HepG2 (cell line): Measurements from ENCODE around the gene PATL2. TPM values are rescaled to one million over a fixed set of nuclear protein-coding genes. Genes with fewer than 3 reads are reported as not detected.
A peak's percentile ranks its signal among the peaks of the same experiment; 100 is the strongest.

ENCODE experiments used
- ATF7-NPFF ChIP-seq: sonication (generic); formaldehyde crosslinking; IDR thresholded peaks from 2 replicates; pipeline ENCODE4 v1.8.1; 2023; ENCODE audit warnings: mild to moderate bottlenecking, low read depth, missing genetic modification reagents, moderate library complexity
- CBX2 ChIP-seq, 2 experiments: fragments of 200-600 bp in 1 of 2; sonication (generic); formaldehyde crosslinking in 1 of 2; IDR thresholded peaks; 2 replicates each; pipeline versions ENCODE4 v1.7.0 to v1.8.1; 2018 to 2022; ENCODE audit warnings: low read depth in 2 of 2, low read length in 1 of 2, mild to moderate bottlenecking in 1 of 2, missing genetic modification reagents in 1 of 2
- CENPX ChIP-seq: sonication (generic); formaldehyde crosslinking; IDR thresholded peaks from 2 replicates; pipeline ENCODE4 v1.9.0; 2021; ENCODE audit warnings: mild to moderate bottlenecking, missing genetic modification reagents, moderate library complexity
- DNMT1 ChIP-seq: sonication (generic); formaldehyde crosslinking; IDR thresholded peaks from 2 replicates; pipeline ENCODE4 v1.5.1; 2020; ENCODE audit warnings: mild to moderate bottlenecking, missing genetic modification reagents
- ETV6 ChIP-seq: sonication (generic); formaldehyde crosslinking; conservative IDR thresholded peaks from 2 replicates; pipeline ENCODE4 v1.4.0; 2020; ENCODE audit warnings: missing genetic modification reagents
- MTF1 ChIP-seq: sonication (generic); formaldehyde crosslinking; IDR thresholded peaks from 2 replicates; pipeline ENCODE4 v1.5.0; 2020; ENCODE audit warnings: missing genetic modification reagents
- NCOA5 ChIP-seq: sonication (generic); formaldehyde crosslinking; IDR thresholded peaks from 2 replicates; pipeline ENCODE4 v1.4.0; 2020; ENCODE audit warnings: missing genetic modification reagents
- NFRKB ChIP-seq: fragments of 450-650 bp; IDR thresholded peaks from 2 replicates; pipeline ENCODE4 v1.6.1; 2017
- PCBP2 ChIP-seq: fragments of 200-400 bp; formaldehyde crosslinking; optimal IDR thresholded peaks from 2 replicates; pipeline ENCODE3; 2018; ENCODE audit warnings: low read length, low read depth; ENCODE audit not compliant: poor library complexity, severe bottlenecking
- PTBP1 ChIP-seq: fragments of 200-400 bp; formaldehyde crosslinking; IDR thresholded peaks from 2 replicates; pipeline ENCODE4 v1.6.1; 2018; ENCODE audit warnings: low read length, low read depth; ENCODE audit not compliant: poor library complexity, severe bottlenecking
- SIX4 ChIP-seq: sonication (generic); formaldehyde crosslinking; IDR thresholded peaks from 2 replicates; pipeline ENCODE4 v1.4.0; 2020; ENCODE audit warnings: missing genetic modification reagents
- SMAD3 ChIP-seq: sonication (generic); formaldehyde crosslinking; IDR thresholded peaks from 2 replicates; pipeline ENCODE4 v1.4.0; 2020; ENCODE audit warnings: missing genetic modification reagents
- SOX13 ChIP-seq, 3 experiments: fragments of 450-650 bp in 1 of 3; sonication (generic) in 1 of 3; formaldehyde crosslinking in 1 of 3; IDR thresholded peaks in 2 of 3; conservative IDR thresholded peaks in 1 of 3; 2 replicates each; pipeline versions ENCODE4 v1.5.0 to v1.6.1; 2016 to 2020; ENCODE audit warnings: antibody characterized with exemption in 1 of 3, mild to moderate bottlenecking in 1 of 3, missing compliant biosample characterization in 1 of 3, missing genetic modification reagents in 1 of 3, moderate library complexity in 1 of 3
- YEATS2 ChIP-seq: sonication (generic); formaldehyde crosslinking; IDR thresholded peaks from 2 replicates; pipeline ENCODE4 v1.4.0; 2020; ENCODE audit warnings: missing genetic modification reagents, borderline replicate concordance
- ZEB1 ChIP-seq: IDR thresholded peaks from 2 replicates; pipeline ENCODE4 v1.6.1; 2012; ENCODE audit warnings: mild to moderate bottlenecking, low read depth, inconsistent platforms; ENCODE audit not compliant: insufficient replicate concordance
- ZNF605 ChIP-seq: sonication (generic); formaldehyde crosslinking; IDR thresholded peaks from 2 replicates; pipeline ENCODE4 v1.8.0; 2022; ENCODE audit warnings: mild to moderate bottlenecking, missing genetic modification reagents
- ZNF709 ChIP-seq: sonication (generic); formaldehyde crosslinking; IDR thresholded peaks from 2 replicates; pipeline ENCODE4 v1.5.0; 2020; ENCODE audit warnings: mild to moderate bottlenecking, missing genetic modification reagents
- polyA plus RNA-seq, 8 experiments: library from polyadenylated mRNA; depleted of rRNA in 3 of 8; stranded (reverse) in 7 of 8; unstranded in 1 of 8; fragments of >200 nt; fragmentation: Illumina TruSeq in 4 of 8; extraction: Trizol in 4 of 8; gene quantifications; 2 replicates each; pipeline versions ENCODE4 v1.2.1 to v1.2.3, GENCODE V29; 2011 to 2016; ENCODE audit warnings: low read depth in 4 of 8, missing spikeins in 1 of 8, mixed read lengths in 1 of 8; ENCODE audit not compliant: insufficient read depth in 1 of 8
- total RNA-seq, 5 experiments: library from RNA; depleted of rRNA; stranded (reverse); fragments of >200 nt; fragmentation: Illumina TruSeq; extraction: Trizol; gene quantifications; 2 replicates each; pipeline ENCODE4 v1.2.3, GENCODE V29; 2016; ENCODE audit warnings: low read depth in 1 of 5
- TF ChIP-seq, protein P1 (sequence below): sonication (generic); formaldehyde crosslinking; IDR thresholded peaks from 2 replicates; pipeline ENCODE4 v1.4.0; 2020; ENCODE audit warnings: mild to moderate bottlenecking, missing genetic modification reagents
- TF ChIP-seq, protein P2 (sequence below): sonication (generic); formaldehyde crosslinking; IDR thresholded peaks from 2 replicates; pipeline ENCODE4 v1.4.0; 2020; ENCODE audit warnings: missing genetic modification reagents
- TF ChIP-seq, protein P3 (sequence below): sonication (generic); formaldehyde crosslinking; IDR thresholded peaks from 2 replicates; pipeline ENCODE4 v1.5.0; 2020; ENCODE audit warnings: mild to moderate bottlenecking, missing genetic modification reagents
- TF ChIP-seq, protein P4 (sequence below): sonication (generic); formaldehyde crosslinking; IDR thresholded peaks from 2 replicates; pipeline ENCODE4 v1.4.0; 2020; ENCODE audit warnings: missing genetic modification reagents

PATL2 gene
- total and polyA plus RNA-seq, 2 of the 13 experiments (the other 11 are each of a cell fraction or from before 2014, with no cell fraction given) = 0.15 to 0.53 TPM

DNA sequence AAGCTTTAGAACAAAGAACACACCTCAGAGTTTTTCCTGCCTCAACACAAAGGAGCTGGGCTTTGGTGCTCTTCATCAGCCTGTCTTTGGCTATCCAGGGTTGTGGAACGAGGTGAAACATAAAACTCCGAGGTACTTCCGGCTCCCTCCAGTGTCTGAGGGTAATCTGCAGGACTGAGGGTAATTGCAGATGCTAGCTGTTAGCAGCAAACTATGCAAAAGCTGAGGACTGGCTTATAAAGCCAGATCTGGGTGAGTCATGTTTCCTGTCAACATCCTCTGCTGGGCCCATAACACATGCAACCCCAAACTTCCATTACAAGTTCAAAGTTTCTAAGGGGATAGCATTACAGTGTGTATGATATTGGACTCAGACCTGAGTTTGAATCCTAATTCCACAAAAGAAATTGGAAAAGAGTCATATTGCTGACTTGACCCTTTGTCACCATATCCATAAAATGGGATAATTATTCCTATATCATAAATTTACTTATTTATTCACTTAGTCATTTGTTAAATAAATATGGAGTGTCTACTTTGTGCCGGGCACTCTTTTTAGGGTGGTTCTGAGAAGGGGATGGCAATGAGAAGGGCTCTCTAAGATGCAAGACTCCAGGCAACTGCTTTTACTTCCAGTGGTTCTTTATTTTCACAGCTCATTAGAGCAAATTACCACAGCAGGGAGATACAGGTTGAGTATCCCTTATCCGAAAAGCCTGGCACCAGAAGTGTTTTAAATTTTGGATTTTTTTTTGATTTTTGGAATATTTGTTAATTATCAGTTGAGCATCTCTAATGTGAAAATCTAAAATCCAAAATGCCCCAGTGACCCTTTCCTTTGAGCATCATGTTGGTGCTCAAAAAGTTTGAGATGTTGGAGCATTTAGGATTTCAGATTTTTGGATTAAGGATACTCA is 15.7 kb upstream of the PATL2 start (continued):
- TF ChIP-seq ZNF605 (no peak), YEATS2 (CRISPR knock-in tag) (peak; percentile 67; the same call in 1 of the 2 replicates), CENPX (CRISPR knock-in tag) (no peak), SOX13 (IDR thresholded peaks at IDR 0.05) (no peak), SOX13 (CRISPR knock-in tag; conservative IDR thresholded peaks at IDR 0.05 in 1 of 2, IDR thresholded peaks at IDR 0.05 in 1 of 2) (no peak; a peak in 1 of 4 replicates), ETV6 (CRISPR knock-in tag) (no peak), MTF1 (CRISPR knock-in tag) (no peak), PTBP1 (no peak), PCBP2 (no peak), NCOA5 (CRISPR knock-in tag) (no peak), ZEB1 (no peak), SMAD3 (CRISPR knock-in tag) (no peak), ATF7-NPFF (no peak), SIX4 (CRISPR knock-in tag) (no peak), NFRKB (no peak), CBX2 (IDR thresholded peaks at IDR 0.05; ENCODE audit: low read depth, low read length) (no peak), CBX2 (CRISPR knock-in tag; IDR thresholded peaks at IDR 0.05; ENCODE audit: low read depth) (no peak), DNMT1 (CRISPR knock-in tag) (no peak), ZNF709 (CRISPR knock-in tag) (no peak)
- TF ChIP-seq, protein P1, sequence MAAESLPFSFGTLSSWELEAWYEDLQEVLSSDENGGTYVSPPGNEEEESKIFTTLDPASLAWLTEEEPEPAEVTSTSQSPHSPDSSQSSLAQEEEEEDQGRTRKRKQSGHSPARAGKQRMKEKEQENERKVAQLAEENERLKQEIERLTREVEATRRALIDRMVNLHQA = no peak
- TF ChIP-seq, protein P2, sequence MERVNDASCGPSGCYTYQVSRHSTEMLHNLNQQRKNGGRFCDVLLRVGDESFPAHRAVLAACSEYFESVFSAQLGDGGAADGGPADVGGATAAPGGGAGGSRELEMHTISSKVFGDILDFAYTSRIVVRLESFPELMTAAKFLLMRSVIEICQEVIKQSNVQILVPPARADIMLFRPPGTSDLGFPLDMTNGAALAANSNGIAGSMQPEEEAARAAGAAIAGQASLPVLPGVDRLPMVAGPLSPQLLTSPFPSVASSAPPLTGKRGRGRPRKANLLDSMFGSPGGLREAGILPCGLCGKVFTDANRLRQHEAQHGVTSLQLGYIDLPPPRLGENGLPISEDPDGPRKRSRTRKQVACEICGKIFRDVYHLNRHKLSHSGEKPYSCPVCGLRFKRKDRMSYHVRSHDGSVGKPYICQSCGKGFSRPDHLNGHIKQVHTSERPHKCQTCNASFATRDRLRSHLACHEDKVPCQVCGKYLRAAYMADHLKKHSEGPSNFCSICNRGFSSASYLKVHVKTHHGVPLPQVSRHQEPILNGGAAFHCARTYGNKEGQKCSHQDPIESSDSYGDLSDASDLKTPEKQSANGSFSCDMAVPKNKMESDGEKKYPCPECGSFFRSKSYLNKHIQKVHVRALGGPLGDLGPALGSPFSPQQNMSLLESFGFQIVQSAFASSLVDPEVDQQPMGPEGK (CRISPR knock-in tag) = no peak; the same call in 1 of the 2 replicates
- TF ChIP-seq, protein P3, sequence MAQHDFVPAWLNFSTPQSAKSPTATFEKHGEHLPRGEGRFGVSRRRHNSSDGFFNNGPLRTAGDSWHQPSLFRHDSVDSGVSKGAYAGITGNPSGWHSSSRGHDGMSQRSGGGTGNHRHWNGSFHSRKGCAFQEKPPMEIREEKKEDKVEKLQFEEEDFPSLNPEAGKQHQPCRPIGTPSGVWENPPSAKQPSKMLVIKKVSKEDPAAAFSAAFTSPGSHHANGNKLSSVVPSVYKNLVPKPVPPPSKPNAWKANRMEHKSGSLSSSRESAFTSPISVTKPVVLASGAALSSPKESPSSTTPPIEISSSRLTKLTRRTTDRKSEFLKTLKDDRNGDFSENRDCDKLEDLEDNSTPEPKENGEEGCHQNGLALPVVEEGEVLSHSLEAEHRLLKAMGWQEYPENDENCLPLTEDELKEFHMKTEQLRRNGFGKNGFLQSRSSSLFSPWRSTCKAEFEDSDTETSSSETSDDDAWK (CRISPR knock-in tag) = no peak
- TF ChIP-seq, protein P4, sequence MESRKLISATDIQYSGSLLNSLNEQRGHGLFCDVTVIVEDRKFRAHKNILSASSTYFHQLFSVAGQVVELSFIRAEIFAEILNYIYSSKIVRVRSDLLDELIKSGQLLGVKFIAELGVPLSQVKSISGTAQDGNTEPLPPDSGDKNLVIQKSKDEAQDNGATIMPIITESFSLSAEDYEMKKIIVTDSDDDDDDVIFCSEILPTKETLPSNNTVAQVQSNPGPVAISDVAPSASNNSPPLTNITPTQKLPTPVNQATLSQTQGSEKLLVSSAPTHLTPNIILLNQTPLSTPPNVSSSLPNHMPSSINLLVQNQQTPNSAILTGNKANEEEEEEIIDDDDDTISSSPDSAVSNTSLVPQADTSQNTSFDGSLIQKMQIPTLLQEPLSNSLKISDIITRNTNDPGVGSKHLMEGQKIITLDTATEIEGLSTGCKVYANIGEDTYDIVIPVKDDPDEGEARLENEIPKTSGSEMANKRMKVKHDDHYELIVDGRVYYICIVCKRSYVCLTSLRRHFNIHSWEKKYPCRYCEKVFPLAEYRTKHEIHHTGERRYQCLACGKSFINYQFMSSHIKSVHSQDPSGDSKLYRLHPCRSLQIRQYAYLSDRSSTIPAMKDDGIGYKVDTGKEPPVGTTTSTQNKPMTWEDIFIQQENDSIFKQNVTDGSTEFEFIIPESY = no peak
